GM06990 (cell line): ENCODE results near the gene ADPRM.
A peak's percentile ranks its signal among the peaks of the same experiment; 100 is the strongest.
"Not testable (repeated sequence)": the region's sequence is repeated elsewhere in the genome, so short reads cannot be mapped to it uniquely, and the experiment has no call there.

Experiments used
- DNase-seq: peaks from one replicate; pipeline ENCODE4 v3.0.0-alpha.2; 2011; ENCODE audit not compliant: insufficient read length; ENCODE audit errors: extremely low read depth
- H3K27me3 ChIP-seq: replicated peaks from 2 replicates; pipeline ENCODE4 v1.6.0; 2011; ENCODE audit warnings: low read length; ENCODE audit not compliant: control insufficient read depth, insufficient read depth
- H3K36me3 ChIP-seq: 2 replicates; pipeline ENCODE4 v1.5.1; 2011; ENCODE audit warnings: low read length; ENCODE audit not compliant: control insufficient read depth, insufficient read depth
- H3K4me3 ChIP-seq: replicated peaks from 2 replicates; pipeline ENCODE4 v1.5.1; 2011; ENCODE audit warnings: low read depth, mild to moderate bottlenecking, control low read depth, low read length
- TF ChIP-seq, protein P1 (sequence below): IDR thresholded peaks from 2 replicates; pipeline ENCODE4 v1.5.1; 2011; ENCODE audit warnings: low read length, control low read depth, mild to moderate bottlenecking, inconsistent platforms; ENCODE audit not compliant: insufficient read depth, poor library complexity, severe bottlenecking

Gene ADPRM

DNA sequence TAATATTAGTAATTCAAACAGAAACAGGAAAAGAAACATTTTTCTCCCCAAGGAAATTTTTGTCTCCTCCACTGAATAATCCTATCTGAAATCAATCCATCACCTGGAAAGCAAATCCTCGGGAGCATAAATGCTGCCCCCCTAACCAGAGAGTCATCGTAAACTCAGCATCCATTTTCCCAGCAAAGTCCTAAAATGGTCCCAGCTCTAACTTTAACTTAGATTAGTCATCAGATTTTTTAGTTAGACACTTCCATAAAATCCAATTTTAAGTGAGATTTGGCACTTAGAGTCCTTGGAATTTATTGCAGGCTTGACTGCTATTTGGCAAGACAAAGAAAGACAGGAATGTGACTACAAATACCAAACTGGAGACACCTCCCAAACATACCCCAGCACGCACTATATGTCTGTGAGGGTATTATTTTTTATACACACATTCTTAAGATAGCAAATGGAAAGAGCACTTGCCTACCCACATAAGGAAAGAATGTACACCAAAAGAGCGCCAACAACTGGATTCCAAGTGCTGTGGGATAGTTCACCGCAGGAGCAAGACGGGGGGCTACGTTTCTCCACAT is 15.4 kb upstream of the ADPRM start:
- TF ChIP-seq, protein P1, sequence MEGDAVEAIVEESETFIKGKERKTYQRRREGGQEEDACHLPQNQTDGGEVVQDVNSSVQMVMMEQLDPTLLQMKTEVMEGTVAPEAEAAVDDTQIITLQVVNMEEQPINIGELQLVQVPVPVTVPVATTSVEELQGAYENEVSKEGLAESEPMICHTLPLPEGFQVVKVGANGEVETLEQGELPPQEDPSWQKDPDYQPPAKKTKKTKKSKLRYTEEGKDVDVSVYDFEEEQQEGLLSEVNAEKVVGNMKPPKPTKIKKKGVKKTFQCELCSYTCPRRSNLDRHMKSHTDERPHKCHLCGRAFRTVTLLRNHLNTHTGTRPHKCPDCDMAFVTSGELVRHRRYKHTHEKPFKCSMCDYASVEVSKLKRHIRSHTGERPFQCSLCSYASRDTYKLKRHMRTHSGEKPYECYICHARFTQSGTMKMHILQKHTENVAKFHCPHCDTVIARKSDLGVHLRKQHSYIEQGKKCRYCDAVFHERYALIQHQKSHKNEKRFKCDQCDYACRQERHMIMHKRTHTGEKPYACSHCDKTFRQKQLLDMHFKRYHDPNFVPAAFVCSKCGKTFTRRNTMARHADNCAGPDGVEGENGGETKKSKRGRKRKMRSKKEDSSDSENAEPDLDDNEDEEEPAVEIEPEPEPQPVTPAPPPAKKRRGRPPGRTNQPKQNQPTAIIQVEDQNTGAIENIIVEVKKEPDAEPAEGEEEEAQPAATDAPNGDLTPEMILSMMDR = no peak
- no peak for DNase-seq
- Histone ChIP-seq H3K27me3 (no peaks in the 10 kb centered on the region), H3K4me3 (no peak overlapping the region), H3K36me3 (peaks cover 11% of the 10 kb centered on the region)

DNA sequence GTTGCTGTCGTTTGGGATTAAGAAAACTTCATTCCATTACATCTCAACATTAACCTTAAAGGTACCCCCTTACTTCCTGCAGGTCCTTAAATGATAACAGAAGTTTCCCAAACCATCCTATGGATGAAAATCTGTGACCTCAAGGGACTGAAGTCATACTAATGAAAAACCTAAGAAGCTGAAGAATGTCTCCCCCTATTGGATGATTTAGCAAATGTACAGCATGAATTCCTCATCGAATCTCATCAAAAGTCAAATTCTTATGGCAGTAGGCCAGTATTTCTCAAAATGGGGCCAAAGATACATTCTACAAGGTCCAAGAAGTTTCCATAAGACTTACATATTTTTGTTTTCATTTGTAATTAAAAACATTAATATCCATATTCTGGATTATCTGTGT is 13.5 kb upstream of the ADPRM start:
- DNase-seq = no peak
- Histone ChIP-seq H3K36me3 (peaks cover 11% of the 10 kb centered on the region), H3K27me3 (no peaks in the 10 kb centered on the region), H3K4me3 (no peak overlapping the region)
- TF ChIP-seq, protein P1 = peak; percentile 61

DNA sequence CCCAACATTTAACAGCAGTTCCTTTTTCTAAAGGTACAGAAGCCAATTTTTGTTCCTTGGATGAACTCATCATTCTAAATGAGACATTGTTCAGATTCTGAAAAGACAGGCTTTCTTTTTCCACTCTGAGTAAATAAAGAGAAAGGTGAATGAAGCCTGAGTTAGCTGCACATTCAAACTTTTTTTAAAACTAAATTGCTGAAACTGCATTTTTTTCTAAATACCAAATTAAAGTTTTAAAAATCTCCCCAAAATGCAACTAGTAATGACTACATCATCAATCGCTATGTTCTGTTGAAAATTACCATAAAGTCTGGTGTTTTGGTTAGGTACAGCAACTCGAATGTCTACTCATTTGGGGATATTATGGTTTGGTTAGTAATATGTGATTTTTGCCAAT is 9.9 kb upstream of the ADPRM start:
- TF ChIP-seq, protein P1 = no peak
- no peaks in the 10 kb centered on the region for H3K27me3 ChIP-seq
- H3K36me3 ChIP-seq = peaks cover 9% of the 10 kb centered on the region
- no peak for DNase-seq
- H3K4me3 ChIP-seq = no peak overlapping the region

DNA sequence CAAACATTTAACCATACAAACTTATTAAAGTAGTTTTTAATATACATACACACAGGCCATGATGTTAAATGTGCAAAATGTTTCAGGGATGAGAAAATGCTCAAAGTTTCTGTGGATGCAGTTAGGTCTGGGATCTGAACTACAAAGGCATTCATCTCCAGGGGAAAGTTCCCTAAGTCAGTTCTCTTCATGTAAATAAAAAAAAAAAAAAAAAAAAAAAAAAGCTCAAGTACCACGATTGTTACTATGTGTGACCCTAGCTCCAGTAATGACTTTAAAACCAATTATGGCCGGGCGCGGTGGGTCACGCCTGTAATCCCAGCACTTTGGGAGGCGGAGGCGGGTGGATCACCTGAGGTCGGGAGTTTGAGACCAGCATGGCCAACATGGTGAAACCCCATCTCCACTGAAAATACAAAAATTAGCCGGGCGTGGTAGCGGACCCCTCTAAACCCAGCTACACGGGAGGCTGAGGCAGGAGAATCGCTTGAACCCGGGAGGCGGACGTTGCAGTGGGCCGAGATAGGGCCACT is 1.5 kb upstream of the ADPRM start:
- H3K4me3 ChIP-seq = peak overlapping the region; percentile 95
- not testable (repeated sequence) for H3K27me3 ChIP-seq, H3K36me3 ChIP-seq

DNA sequence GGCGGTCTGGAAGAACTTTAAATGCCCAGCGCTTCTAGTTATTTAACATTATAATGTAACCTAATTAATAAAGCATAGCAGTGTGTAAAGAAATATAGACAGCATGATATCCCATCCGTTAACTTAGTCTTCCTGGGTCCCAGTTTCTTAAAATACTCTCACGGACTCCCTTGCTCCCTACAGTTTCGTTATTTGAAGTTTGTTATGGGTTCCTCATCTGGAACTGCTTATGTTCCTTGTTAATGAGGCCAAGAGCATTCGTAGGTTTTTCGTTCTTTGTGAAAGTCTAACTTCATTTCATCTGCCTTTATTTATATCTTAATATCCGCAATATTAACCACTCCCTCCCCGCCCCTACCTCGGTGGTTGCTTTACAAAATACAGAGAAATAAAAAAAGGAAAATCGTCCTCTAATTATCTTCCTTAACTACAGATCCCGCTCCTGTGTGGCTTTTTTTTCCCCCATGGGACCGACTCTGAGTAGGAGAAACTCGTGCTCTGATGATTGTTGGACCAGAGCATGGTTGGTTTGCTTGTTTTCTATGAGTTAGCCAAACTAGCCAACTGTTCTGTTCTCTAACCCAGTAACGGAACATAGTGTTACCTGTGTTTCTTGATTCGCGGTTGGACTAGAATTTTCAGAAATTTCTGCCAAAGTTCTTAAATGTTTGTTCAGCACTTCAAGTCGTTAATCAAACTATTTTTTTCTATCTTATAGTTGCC is 863 bp downstream of the ADPRM start:
- no peak for DNase-seq
- TF ChIP-seq, protein P1 = no peak
- peaks cover 2% of the 10 kb centered on the region for H3K36me3 ChIP-seq
- no peaks in the 10 kb centered on the region for H3K27me3 ChIP-seq
- H3K4me3 ChIP-seq = peak overlapping the region; percentile 95

More for the DNA sequence above, 1.5 kb upstream of the ADPRM start:
- DNase-seq = not testable (repeated sequence)

DNA sequence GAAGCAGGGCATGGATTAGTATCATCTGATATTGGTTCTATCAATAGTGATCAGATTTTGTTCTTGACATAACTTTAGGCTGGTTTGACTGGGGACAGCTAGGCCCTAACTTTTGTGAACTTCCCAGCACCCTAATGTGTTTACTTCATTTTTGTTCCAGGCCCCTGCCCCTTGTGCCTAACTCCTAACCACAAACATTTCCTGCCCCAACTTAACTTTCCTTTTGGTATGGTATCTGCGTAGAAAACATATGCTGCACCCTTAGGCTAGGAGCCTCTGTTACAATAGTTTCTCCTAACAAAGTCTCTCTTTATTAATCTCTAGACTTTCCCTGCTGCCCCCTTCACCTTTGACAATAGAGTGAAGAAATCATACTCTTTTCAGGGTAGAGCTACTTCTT is 2.5 kb downstream of the ADPRM start:
- Histone ChIP-seq H3K27me3 (no peaks in the 10 kb centered on the region), H3K4me3 (no peak overlapping the region), H3K36me3 (peaks cover 2% of the 10 kb centered on the region)
- TF ChIP-seq, protein P1 = no peak
- no peak for DNase-seq
